Activated CD8-positive, alpha-beta memory T cell treated with anti-CD3 and anti-CD28 coated beads, Interleukin-2, amount 50 U/mL, for 1 hour (primary cell): ENCODE data around the gene SHF.

Experiments
- DNase-seq: peaks from one replicate; pipeline ENCODE4 v3.0.0-alpha.2; 2020; ENCODE audit errors: extremely low read depth

Gene SHF

DNA sequence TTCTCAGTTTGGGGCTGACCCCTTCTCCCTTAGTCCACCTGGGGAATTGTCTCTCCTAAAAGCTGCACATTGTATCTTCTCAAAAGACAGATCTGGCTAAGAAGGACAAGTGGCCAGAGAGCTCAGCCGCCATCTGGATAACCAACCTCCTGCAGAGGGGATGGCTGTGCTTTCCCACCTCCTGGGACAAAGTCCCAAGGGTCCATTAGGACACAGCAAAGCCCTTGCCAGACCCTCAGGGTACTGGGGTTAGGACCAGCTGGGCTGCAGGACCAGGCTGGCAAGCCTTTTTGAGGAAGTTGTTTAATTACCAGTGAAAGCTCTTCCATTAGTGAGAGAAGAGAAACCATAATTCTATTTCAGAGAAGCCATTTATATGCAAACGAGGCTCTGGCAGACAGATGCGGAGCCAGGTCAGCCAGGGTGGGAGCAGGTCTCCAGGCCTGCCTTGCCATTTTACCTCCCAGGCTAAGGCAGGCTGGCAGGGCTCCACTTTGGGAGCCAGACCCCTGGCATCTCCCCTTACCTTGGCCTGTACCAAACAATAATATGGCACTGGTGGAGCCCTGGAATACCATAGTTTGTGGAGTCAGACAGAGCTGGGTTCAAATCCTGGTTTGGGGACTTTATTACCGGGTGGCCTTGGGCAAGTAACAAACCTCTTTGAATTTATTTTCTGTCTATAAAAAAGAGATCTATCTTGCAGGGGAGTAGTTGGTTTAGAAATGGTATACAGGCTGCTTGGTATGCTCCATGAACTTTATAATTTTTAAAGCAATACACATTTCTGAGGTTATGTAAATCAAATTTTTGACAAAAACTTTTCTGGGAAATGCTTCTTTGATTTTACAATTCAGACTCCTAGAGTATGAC is 17.9 kb downstream of the SHF start:
- no peak for DNase-seq

DNA sequence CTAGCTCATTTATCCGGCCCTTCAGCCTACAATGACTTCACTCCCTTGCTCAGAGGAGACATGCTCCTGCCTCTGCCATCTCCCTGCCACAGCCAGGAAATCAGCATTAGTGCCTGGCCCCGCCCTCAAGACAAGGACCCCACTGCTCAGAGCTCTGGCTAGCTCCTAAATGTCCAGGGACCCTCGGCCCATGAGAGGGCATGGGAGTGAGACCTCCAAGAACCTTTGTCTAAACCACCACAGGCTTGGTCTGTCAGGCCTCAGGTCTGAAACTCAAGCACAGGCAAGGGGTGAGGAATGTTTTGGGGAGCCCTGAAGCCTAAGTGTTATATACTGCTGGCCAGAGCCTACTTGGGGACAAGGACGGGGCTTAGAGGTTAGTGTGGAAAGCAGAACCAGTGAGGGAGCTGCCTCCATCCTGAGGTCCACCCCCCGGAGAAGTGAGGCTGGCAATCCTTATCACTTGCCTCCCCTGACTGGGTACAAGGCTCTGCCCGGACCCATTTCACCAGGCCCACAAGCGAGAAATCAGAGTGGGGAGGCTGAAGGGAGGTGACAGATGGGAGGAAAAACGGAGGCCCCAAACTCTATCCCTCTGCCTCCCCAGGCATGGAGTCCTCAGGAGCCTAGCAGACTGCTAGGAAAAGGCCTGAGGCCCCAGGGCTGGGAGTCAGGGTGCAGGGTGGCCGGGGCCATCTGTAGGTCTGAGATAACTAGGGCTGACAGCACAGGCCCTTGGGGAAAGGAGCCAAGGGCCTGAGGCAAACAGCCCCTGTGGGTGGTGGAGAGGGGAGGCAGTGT is 18.8 kb downstream of the SHF start:
- DNase-seq, result no peak

DNA sequence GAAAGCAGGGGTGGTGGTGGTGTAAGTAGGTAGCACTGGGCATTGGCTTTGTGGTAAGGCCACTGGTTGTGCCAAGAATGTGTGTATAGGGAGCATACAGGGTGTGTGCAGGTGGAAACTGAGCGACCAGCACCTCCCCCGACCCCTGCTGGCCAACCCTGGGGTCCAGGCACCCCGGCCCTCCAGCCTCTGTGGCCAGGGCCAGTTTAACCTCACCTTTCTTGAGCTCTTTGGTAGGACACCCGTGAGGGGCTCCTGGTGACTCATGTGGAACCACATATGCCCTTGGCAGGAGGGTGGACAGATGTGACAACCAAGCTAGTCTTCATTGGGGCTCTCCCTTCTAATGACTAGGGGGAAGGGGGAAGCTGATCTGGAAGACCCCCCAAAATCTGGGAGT is 19.5 kb downstream of the SHF start:
- no peak for DNase-seq

DNA sequence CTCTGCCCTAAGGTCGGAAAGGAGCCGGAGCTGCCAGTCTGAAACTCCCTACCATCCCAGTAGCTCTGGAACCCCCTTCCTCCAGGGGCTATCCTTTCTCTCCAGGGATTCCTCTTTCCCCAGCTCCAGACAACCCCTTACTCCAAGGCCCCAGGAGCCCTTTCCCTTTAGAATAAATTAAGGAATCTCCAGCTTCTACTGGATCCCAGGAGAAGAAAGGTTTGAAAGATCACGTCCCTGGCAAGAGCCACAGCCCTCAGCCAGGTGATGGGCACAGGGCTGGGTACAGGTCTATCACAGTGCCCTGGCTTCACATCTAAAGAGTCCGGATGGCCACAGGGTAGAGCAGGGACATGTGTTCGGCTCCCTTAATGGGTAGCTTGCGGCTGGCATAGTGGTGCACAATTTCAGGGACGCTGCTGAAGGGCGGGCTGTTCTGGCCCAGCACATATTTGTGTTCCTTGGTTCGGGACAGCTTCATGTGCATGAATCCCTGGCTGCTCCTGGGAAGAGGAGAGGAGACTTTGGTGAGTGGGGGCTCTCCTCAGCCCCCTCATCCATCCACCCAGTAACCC is 20.0 kb downstream of the SHF start:
- no peak for DNase-seq

DNA sequence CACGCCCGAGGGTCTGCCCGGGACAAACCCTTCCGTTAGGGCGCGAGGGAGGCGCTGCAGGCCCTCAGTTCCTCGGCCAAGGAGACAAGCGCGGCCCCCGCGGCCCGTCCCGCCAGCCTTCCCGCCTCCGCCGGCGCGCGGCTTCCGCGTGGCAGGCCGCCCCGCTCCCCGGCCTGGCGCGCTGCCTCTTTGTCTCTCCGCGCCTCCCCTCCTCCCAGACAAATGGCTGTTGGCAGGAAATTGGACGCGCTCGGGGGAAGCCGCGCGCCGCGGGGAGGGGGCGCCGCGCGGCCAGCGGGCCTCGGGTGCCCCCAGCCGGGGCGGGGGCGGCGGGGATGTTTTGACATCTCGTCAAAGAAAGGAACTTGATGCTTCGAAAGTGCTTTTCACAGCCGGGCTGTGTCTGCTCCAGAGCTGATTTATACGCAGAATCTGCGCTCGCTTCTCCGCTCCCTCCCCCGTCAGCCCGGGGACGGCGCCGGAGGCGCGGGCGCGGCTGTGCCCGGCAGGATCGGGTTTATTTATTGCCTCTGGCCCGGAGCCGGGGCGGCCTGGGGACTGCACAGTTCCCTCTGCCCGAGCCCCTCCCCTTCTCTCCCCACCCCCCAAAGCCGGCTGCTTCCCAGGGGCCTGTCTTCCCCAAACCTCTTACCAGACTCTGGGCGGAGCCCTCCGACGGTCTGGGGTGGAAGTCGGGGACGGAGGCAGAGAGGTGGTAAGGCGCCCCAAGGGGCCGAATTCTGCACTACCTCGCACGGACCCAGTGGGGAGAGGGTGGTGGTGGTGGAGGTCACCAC is 20.7 kb downstream of the SHF start:
- peak; percentile 53 for DNase-seq

DNA sequence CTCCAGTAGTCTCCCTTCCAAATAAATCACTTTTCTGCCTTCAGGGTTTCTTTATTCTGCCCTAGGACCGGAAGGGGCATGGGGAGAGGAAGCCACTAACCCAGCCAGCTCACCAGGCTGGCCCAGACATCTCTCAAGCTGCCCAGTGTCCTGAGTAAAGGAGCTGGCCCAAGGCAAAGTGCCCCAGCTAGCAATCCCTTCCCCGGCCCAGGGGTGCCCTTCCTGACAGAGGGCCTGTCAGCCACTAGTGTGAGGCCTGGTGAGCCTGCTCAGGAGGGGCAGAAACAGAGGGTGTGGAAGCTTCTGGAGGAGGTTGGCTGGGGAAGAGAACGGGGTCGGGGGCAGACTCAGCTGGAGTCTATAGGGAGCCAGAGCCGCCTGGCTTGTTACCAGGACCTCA is 22.2 kb downstream of the SHF start:
- no peak for DNase-seq

DNA sequence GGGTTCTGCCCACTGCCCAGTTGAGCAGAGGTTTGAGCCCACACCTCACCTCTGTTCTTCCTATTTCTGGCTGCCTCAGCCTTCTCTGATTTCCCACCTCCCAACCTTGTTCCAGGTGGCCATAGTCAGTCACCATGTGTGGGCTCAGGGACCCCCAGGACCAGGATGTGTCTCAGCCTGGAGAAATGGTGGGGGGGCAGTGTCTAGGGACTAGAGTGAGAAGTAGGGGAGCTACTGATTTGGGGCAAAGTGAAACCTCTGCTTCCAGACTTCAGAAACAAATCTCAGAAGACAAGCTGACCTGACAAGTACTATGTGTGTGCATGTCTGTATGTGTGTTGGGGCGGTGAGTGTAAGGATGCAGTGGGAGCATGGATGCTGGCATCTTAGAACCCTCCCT is 22.9 kb downstream of the SHF start:
- DNase-seq, result no peak

DNA sequence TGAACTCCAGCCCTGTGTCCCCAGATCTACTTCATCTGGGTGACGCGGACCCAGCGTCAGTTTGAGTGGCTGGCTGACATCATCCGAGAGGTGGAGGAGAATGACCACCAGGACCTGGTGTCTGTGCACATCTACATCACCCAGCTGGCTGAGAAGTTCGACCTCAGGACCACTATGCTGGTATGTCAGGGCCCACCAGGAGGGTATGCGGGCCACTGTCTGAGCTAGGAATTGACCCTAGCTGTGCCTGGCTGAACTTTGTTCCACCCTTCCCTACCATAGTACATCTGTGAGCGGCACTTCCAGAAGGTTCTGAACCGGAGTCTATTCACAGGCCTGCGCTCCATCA is 24.3 kb downstream of the SHF start:
- no peak for DNase-seq

DNA sequence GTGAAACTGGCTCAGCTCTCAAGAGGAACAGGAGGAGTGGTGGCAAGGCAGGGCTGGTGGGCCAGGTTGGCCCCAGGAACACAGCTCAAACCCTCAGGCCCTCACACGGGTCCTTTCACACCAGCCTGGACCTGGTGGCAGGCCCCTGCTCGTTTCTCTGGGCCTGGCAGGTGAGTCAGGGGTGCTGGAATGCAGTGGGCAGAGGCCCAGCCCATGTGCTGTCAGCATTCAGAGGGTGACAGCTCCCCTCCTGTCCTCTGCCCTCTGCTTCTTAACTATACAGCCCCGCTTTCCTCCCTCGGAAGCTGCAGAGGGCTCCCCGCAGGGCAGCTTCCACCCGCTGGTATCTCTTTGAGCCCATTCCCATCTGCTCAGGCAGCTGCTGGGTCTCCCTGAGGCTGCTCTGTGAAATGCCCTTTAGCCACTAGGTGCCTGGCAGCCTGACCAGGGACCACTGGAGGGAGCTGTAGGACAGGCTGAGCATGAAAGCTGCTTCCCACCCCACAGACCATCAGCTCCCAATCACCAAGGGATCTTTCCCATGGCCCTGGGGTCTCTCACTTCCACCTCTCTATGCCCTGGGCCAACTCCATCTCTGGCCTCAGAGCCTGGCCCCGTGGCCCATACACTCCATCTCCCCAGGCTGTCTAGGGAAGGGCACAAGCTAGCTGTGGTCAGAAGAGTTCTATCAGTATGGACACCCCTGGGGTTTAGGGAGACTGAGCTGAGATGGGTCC is 24.8 kb downstream of the SHF start:
- DNase-seq, result peak; percentile 13

DNA sequence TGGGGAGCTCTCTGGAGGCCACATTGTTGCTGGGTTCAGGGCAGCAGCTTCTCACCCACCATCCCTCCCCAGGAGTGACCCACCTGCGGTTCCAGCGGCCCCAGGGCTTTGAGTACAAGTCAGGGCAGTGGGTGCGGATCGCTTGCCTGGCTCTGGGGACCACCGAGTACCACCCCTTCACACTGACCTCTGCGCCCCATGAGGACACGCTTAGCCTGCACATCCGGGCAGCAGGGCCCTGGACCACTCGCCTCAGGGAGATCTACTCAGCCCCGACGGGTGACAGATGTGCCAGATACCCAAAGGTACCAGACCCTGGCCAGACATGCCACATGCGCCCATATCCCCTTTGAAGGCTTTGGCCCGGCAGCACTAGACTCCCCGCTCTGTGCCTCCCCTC is 26.1 kb downstream of the SHF start:
- DNase-seq, result no peak

DNA sequence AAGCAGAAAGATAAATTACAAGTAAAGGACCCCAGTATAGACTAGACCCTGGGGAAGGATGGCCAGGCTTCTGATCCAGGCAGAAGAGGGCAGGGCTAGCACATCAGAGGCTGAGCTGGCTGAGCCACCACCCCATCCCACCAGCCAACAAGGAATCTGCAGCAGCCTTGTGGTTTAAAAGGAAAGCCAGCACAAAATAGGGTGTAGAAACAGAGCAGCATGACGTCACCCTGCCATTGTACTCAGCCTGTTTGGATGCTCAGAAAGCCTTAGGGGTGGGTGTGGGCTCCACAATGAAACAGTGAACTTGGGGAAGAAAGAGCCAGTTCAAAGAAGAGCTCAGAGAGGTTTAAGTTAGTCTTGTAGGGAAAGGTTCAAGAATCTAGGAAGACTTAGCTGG is 29.8 kb downstream of the SHF start:
- DNase-seq, result no peak

DNA sequence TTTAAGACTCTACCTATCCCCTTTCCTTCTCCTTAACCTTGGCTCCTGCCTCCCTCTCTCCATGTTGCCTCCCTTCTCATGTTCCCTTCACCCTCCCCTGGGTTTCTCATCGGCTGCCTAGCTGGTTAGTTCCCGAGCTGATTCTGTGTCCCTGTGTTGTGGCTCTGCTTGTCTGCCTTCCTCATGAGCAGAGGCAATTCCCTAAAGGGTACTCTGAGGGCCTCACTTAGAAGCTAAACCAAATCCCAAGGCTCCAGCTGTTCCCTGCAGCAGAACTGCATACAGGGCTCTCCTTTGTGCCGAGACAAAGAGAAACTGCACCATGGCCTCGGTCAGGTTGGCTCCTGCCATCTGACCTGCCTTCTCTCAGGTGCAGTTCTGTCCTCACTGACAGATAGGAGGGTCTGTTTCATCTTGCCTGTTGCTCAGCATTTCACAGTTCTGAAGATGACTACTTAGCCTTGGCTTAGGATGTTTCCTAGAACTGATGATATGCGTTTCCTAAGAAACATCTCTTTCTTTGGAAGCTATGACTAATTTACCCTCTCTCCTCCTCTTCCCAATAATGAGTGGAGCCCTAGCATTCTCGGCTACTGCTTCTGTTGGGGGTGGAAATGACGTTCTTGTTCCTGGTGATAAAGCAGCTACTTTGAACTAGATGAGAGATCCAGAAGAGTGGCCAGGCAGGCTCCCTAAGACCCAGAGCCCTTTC is 30.9 kb downstream of the SHF start:
- no peak for DNase-seq

DNA sequence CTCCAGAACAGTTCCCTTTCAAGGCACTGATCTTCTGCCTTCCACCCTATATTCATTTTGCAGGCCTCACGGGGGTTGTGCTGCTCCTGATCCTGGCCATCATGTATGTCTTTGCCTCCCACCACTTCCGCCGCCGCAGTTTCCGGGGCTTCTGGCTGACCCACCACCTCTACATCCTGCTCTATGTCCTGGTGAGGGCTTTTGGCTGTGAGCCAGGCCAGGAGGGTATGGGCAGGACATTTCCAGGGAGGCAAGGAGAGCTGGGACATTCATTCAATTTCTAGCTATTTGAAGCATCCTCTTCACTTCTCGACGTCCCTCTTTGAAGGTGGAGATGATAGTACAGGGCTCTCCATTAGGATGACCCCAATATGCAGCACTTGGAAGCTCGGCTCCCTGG is 32.0 kb downstream of the SHF start:
- no peak for DNase-seq

DNA sequence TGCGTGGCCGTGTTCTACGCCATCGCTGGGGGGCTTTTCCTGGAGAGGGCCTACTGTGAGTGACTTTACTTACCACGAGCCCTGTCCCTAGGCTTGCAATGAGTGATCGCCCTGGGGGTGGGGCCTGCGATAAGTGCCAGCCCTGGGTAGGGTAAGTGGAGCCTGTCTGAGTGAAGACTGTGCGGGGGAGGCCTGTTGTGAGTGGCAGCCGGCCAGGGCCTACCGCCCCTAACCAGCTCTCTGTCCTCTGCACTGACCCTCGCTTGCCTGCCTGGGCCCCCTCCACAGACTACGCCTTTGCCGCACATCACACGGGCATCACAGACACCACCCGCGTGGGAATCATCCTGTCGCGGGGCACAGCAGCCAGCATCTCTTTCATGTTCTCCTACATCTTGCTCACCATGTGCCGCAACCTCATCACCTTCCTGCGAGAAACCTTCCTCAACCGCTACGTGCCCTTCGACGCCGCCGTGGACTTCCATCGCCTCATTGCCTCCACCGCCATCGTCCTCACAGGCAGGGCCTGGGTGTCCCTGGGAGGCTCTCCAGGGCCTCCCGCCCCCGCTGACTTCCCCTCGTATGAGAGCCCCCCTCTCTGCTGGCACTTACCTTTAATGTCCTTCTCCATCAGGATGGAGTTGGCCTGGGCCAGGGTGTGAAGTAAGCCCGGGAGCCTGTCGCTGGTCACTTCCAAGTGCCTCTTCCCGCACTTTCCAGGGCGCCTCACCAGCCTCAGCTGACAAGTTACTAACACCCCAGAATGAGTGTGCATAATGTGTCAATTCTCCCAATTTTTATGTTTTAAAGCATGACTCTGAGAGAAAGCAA is 35.6 kb downstream of the SHF start:
- no peak for DNase-seq

DNA sequence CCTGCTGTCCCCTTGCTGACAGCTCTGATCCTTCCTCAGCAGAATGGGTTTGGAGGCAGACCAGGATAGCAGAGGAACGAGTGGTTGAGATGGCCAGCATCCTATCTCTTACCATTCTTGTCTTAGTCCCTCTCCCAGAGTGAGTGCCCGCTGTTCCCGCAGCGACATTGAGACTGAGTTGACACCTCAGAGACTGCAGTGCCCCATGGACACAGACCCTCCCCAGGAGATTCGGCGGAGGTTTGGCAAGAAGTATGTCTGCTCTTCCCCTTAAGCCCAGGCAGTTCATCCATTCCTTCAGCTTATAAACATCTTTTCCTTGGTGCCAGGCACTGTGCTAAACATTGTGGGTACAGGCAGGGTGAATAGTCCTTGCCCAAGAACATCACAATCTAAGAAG is 36.8 kb downstream of the SHF start:
- DNase-seq, result no peak

DNA sequence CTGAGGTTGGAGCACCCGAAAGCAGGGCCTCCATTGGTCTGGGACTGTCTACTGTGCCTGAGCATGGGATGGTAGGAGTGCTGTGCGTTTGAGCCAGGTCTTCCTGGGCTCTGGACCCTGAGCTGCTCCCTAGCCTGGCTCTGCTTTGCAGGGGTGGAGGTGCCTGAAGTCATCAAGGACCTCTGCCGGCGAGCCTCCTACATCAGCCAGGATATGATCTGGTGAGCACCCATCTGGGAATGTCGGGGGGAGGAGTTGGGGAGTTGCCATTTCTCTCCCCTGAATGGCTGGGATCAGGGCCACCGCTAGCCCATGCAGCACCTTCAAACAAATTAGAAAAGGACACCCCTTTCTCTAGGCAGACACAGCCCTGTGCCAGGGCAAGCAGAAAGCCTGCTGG is 37.3 kb downstream of the SHF start:
- no peak for DNase-seq

DNA sequence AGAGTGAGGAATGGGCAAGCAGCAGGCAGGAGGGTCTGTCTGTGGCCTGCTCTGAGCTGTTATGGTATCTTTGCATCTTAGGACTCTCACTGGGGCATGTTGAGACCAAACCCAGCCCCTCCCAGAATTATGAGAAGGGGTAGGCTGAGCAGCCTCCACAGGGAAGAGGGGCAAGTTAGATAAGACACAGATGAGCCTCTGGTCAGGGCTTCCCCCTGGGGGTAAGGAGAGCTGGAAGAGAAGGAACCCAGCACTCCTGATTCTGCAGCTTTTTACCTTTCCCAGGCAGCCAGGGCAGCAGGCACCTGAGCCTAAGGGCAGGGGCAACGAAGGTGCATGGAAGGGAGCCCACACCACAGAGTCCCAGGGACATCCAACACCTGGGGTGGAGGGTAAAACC is 38.7 kb downstream of the SHF start:
- DNase-seq, result no peak

DNA sequence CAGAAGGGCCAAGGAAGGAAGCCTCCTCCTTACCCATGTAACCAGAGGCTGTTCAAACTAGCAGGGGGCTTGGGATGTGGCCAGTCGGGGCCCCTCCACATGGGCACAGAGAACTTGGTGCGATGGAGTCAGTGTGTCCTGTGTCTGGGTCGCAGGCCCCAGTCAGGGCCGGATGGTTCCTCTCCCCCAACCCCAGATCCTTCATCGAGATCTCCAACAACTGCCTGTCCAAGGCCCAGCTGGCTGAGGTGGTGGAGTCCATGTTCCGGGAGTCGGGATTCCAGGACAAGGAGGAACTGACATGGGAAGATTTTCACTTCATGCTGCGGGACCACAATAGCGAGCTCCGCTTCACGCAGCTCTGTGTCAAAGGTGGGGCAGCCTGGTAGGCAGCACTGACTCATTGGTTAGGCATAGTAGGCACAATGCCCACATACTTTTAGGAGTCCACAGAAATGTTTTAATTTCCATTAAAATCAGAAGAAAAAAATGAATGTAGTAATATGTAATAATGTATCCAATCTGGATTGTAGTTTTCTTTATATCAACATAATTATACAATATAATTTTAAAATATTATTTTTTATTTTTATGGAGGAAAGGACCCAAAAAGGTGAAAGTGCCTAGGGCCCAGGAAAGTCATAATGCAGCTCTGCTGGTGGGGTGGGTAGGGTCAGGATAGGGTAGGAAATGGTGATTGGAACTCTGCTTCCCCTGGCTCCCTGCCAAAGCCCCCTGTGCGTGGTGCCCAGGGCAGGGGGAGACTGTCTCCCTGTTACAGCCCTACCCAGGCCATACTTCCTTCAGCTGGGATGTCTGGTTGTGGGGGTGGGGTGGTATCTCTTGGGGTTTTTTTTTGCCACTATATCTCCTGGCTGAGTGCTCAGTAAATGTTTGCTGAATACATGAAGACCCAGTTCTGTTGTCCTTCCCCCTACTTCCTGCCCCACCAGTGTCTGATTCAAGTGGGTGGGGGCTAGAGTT is 39.4 kb downstream of the SHF start:
- no peak for DNase-seq

DNA sequence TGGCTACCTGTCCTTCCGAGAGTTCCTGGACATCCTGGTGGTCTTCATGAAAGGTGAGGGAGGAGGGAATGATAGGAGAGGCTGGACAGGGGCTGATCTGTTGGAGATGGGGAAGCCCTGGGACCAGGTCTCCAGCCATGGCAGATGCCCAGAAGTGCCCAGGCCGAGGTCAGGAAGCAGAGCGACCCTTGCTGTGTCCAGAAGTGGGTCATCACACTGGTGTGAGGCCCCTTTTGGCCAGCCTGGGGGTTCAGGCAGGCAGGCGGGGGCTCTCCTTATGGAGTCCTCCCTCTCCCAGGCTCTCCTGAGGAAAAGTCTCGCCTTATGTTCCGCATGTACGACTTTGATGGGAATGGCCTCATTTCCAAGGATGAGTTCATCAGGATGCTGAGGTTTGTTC is 40.2 kb downstream of the SHF start:
- DNase-seq, result no peak
